HEK293T (cell line): ENCODE data around the gene PPY.

Experiments
- ARNT ChIP-seq: fragments of 450-650 bp; IDR thresholded peaks from 2 replicates; pipeline ENCODE4 v1.6.1; 2017; ENCODE audit warnings: mild to moderate bottlenecking
- CTBP1 ChIP-seq: fragments of 450-650 bp; IDR thresholded peaks from 2 replicates; pipeline ENCODE4 v1.6.1; 2016; ENCODE audit warnings: borderline replicate concordance
- FOXA1 ChIP-seq: fragments of 450-650 bp; IDR thresholded peaks from 2 replicates; pipeline ENCODE4 v1.6.1; 2016; ENCODE audit warnings: mild to moderate bottlenecking
- FOXM1 ChIP-seq: fragments of 450-650 bp; IDR thresholded peaks from 2 replicates; pipeline ENCODE4 v1.6.1; 2017; ENCODE audit warnings: mild to moderate bottlenecking, borderline replicate concordance
- HDGF ChIP-seq: fragments of 450-650 bp; IDR thresholded peaks from 2 replicates; pipeline ENCODE4 v1.6.1; 2017; ENCODE audit warnings: antibody characterized with exemption, borderline replicate concordance
- NFRKB ChIP-seq: fragments of 450-650 bp; IDR thresholded peaks from 2 replicates; pipeline ENCODE4 v1.6.1; 2016; ENCODE audit warnings: mild to moderate bottlenecking, moderate library complexity
- PKNOX1 ChIP-seq: fragments of 450-650 bp; IDR thresholded peaks from 2 replicates; pipeline ENCODE4 v1.6.1; 2016
- SP1 ChIP-seq: fragments of 450-650 bp; IDR thresholded peaks from 2 replicates; pipeline ENCODE4 v1.6.1; 2017
- TARDBP ChIP-seq: fragments of 450-650 bp; IDR thresholded peaks from 2 replicates; pipeline ENCODE4 v1.6.1; 2016
- ZNF384 ChIP-seq: fragments of 450-650 bp; IDR thresholded peaks from 2 replicates; pipeline ENCODE4 v1.6.1; 2016

- TF ChIP-seq PKNOX1 (no peak), HDGF (no peak), FOXM1 (no peak), FOXA1 (no peak), ARNT (no peak), CTBP1 (no peak), ZNF384 (no peak), TARDBP (no peak), NFRKB (no peak), SP1 (no peak)
Observed at GRCh38 chr17:43946781-43947180, 4.5 kb upstream of the PPY start.
